PC-3 (cell line): ENCODE measurements around the gene SAFB.

Source experiments
- CTCF ChIP-seq: fragments of 300-600 bp; sonication (generic); conservative IDR thresholded peaks from 2 replicates; pipeline ENCODE4 v1.5.1; 2017; ENCODE audit warnings: antibody characterized with exemption, low read depth, mild to moderate bottlenecking, low read length
- EZH2 ChIP-seq: fragments of 300-600 bp; sonication (generic); IDR thresholded peaks from one replicate; pipeline ENCODE4 v1.6.1; 2017; ENCODE audit warnings: antibody characterized with exemption, mild to moderate bottlenecking, low read length; ENCODE audit not compliant: unreplicated experiment

GRCh38 chr19:5667751-5668271 lies 44.9 kb downstream of the SAFB start:
- TF ChIP-seq CTCF (no peak), EZH2 (no peak)
